HCT116 (cell line): Measurements from ENCODE around the gene RABGEF1. TPM values are rescaled to one million over a fixed set of nuclear protein-coding genes. Genes with fewer than 3 reads are reported as not detected.
"Not testable (repeated sequence)": the region's sequence is repeated elsewhere in the genome, so short reads cannot be mapped to it uniquely, and the experiment has no call there.

Experiments used
- ATAC-seq: fragments of 200-7000 bp; cut with Tn5 transposase; 2 replicates; pipeline ENCODE4 v1.9.1; 2020; ENCODE audit warnings: mild to moderate bottlenecking, moderate library complexity
- BruUV-seq: library from RNA; stranded (reverse); fragments of 400-500 nt; replicated peaks from 2 replicates; lab custom pipeline; 2021; lab: Mats Ljungman, UMichigan
- CTCF ChIA-PET: fragments of 300-600 bp; sonication (Branson Sonifier 250); formaldehyde crosslinking; loops from one replicate; lab custom pipeline; 2021; ENCODE audit warnings: antibody characterized with exemption; lab: Charles Lee
- POLR2A ChIA-PET: fragments of 300-600, 350-600 bp; sonication (Branson Sonifier 250); formaldehyde crosslinking; loops from one replicate; lab custom pipeline; 2021; ENCODE audit warnings: antibody characterized with exemption; lab: Charles Lee
- RAD21 ChIA-PET, 2 experiments: fragments of 300-600 bp; sonication (Branson Sonifier 250); formaldehyde crosslinking; loops; one replicate each; lab custom pipeline; 2023; ENCODE audit warnings: low total read pairs in 2 of 2; ENCODE audit not compliant: uncharacterized antibody in 2 of 2, unreplicated experiment in 2 of 2, low non-redundant PET in 1 of 2; lab: Charles Lee
- DNase-seq: peaks from one replicate; pipeline ENCODE4 v3.0.0-alpha.2; 2010; ENCODE audit warnings: low read depth, low spot score
- H2AFZ ChIP-seq: fragments of 200-600 bp; shearing (Covaris generic), sonication (generic); 2 replicates; pipeline ENCODE4 v1.6.1; 2017; ENCODE audit warnings: low read depth, mixed run types, mixed read lengths, antibody characterized with exemption, low read length; ENCODE audit not compliant: poor library complexity, severe bottlenecking
- H3K27ac ChIP-seq: 2 replicates; pipeline ENCODE4 v1.5.1; 2012; ENCODE audit warnings: low read depth, low read length
- H3K27me3 ChIP-seq: fragments of 200-600 bp; sonication (generic); 2 replicates; pipeline ENCODE4 v1.6.1; 2016; ENCODE audit warnings: mixed run types, low read length, mixed read lengths; ENCODE audit not compliant: insufficient read depth
- H3K36me3 ChIP-seq, 2 experiments: fragments of 200-500 bp in 1 of 2; fragments of 200-600 bp in 1 of 2; sonication (Bioruptor generic) in 1 of 2; sonication (generic) in 1 of 2; 2 replicates each; pipeline versions ENCODE4 v1.5.1 to v1.6.1; 2014 to 2016; ENCODE audit warnings: low read length in 2 of 2, inconsistent platforms in 1 of 2, mixed read lengths in 1 of 2, mixed run types in 1 of 2; ENCODE audit not compliant: insufficient read depth in 2 of 2, control insufficient read depth in 1 of 2
- H3K4me1 ChIP-seq, 2 experiments: fragments of 200-600 bp in 1 of 2; sonication (generic) in 1 of 2; 2 replicates each; pipeline versions ENCODE4 v1.5.1 to v1.6.1; 2012 to 2017; ENCODE audit warnings: low read length in 2 of 2, inconsistent platforms in 1 of 2, mild to moderate bottlenecking in 1 of 2, mixed read lengths in 1 of 2, mixed run types in 1 of 2, moderate library complexity in 1 of 2; ENCODE audit not compliant: insufficient read depth in 2 of 2, control insufficient read depth in 1 of 2
- H3K4me2 ChIP-seq: fragments of 200-600 bp; sonication (generic); 2 replicates; pipeline ENCODE4 v1.6.1; 2017; ENCODE audit warnings: mixed run types, low read length, mixed read lengths
- H3K4me3 ChIP-seq, 2 experiments: fragments of 200-600 bp in 1 of 2; sonication (generic) in 1 of 2; replicated peaks in 1 of 2; 2 replicates each; pipeline ENCODE4 v1.5.1; 2011 to 2016; ENCODE audit warnings: low read length in 2 of 2, control low read depth in 1 of 2, low read depth in 1 of 2, mild to moderate bottlenecking in 1 of 2, mixed read lengths in 1 of 2, mixed run types in 1 of 2
- H3K79me2 ChIP-seq: fragments of 200-600 bp; sonication (generic); 2 replicates; pipeline ENCODE4 v1.6.1; 2017; ENCODE audit warnings: mild to moderate bottlenecking, mixed run types, low read length, moderate library complexity, mixed read lengths; ENCODE audit not compliant: insufficient read depth
- H3K9ac ChIP-seq: fragments of 200-600 bp; sonication (generic); 2 replicates; pipeline ENCODE4 v1.6.1; 2016; ENCODE audit warnings: low read length, mixed read lengths
- H3K9me2 ChIP-seq: fragments of 200-600 bp; sonication (generic), shearing (Covaris generic); 2 replicates; pipeline ENCODE4 v1.6.1; 2017; ENCODE audit warnings: mixed run types, mild to moderate bottlenecking, moderate library complexity; ENCODE audit not compliant: insufficient read depth
- H3K9me3 ChIP-seq, 2 experiments: fragments of 200-500 bp in 1 of 2; fragments of 200-600 bp in 1 of 2; sonication (Bioruptor generic) in 1 of 2; sonication (generic) in 1 of 2; 2 replicates each; pipeline ENCODE4 v1.6.1; 2014 to 2017; ENCODE audit warnings: low read length in 2 of 2, mixed read lengths in 2 of 2, inconsistent platforms in 1 of 2, low read depth in 1 of 2, mild to moderate bottlenecking in 1 of 2, mixed run types in 1 of 2, moderate library complexity in 1 of 2; ENCODE audit not compliant: control insufficient read depth in 1 of 2, insufficient read depth in 1 of 2
- H4K20me1 ChIP-seq: fragments of 200-600 bp; sonication (generic), shearing (Covaris generic); 2 replicates; pipeline ENCODE4 v1.6.1; 2017; ENCODE audit warnings: mixed run types, mild to moderate bottlenecking, moderate library complexity; ENCODE audit not compliant: insufficient read depth
- CTCF ChIP-seq, 3 experiments: fragments of 200-600 bp in 1 of 3; sonication (generic) in 1 of 3; IDR thresholded peaks in 2 of 3; conservative IDR thresholded peaks in 1 of 3; 2 replicates each; pipeline ENCODE4 v1.5.1; 2012 to 2017; ENCODE audit warnings: low read depth in 2 of 3, low read length in 2 of 3, antibody characterized with exemption in 1 of 3, borderline replicate concordance in 1 of 3, control low read depth in 1 of 3, mild to moderate bottlenecking in 1 of 3, mixed read lengths in 1 of 3, mixed run types in 1 of 3, moderate library complexity in 1 of 3; ENCODE audit not compliant: insufficient read depth in 1 of 3
- EZH2 ChIP-seq: fragments of 200-600 bp; sonication (generic); IDR thresholded peaks from 2 replicates; pipeline ENCODE4 v1.6.1; 2017; ENCODE audit warnings: antibody characterized with exemption, mixed run types
- SRF ChIP-seq: IDR thresholded peaks from 2 replicates; pipeline ENCODE4 v1.6.1; 2012; ENCODE audit warnings: low read depth
- intact Hi-C: fragments of 100-400 bp; cut with micrococcal nuclease; formaldehyde crosslinking; loops from 2 replicates; pipeline ENCODE4 v1.10.0; 2022
- total RNA-seq: library from RNA; stranded (reverse); gene quantifications from one replicate; pipeline ENCODE4 v1.2.1, GENCODE V29; 2021; ENCODE audit not compliant: unreplicated experiment

The RABGEF1 gene
- total RNA-seq, 1 experiment from 2014 or later = 22.9 TPM

DNA sequence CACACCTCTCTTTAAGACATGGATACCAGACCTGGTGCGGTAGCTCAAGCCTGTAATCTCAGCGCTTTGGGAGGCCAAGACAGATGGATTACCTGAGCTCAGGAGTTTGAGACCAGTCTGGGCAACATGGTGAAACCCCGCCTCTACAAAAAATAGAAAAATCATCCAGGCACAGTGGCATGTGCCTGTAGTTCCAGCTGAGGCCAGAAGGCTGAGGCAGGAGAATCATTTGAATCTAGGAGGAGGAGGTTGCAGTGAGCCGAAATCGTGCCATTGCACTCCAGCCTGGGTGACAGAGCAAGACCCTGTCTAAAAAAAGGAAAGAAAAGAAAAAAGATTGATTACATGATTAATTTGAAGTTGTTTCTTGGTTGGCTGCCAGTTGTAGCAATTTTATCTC lies 35.9 kb downstream of the RABGEF1 start:
- DNase-seq, CTCF ChIA-PET: not testable (repeated sequence)

GRCh38 chr7:66776800-66777442 lies 36.4 kb downstream of the RABGEF1 start:
- POLR2A ChIA-PET = no interaction called here
- CTCF ChIA-PET = no interaction called here
- Histone ChIP-seq H4K20me1 (no peaks in the 10 kb centered on the region; the same call in 1 of the 2 replicates), H3K9me2 (no peaks in the 10 kb centered on the region), H3K36me3 (peaks cover 7 to 27% of the 10 kb centered on the region in 2 experiments), H3K4me2 (no peak overlapping the region), H3K79me2 (peaks cover 24% of the 10 kb centered on the region; the same call in 1 of the 2 replicates), H3K27ac (no peak overlapping the region), H3K27me3 (no peaks in the 10 kb centered on the region), H3K4me3 (no peak overlapping the region), H3K4me1 (peaks cover 3 to 10% of the 10 kb centered on the region in 2 experiments; a peak in 3 of 4 replicates), H2AFZ (no peak overlapping the region), H3K9me3 (no peaks in the 10 kb centered on the region), H3K9ac (no peak overlapping the region)
- TF ChIP-seq SRF = no peak
- TF ChIP-seq EZH2 = no peak
- no peak for DNase-seq
- RAD21 ChIA-PET = no interaction called here
- BruUV-seq = no TSS peak
- no peak for ATAC-seq
- intact Hi-C loops = no loop called here

More for the DNA sequence above, 35.9 kb downstream of the RABGEF1 start:
- H2AFZ ChIP-seq, BruUV-seq, H3K9me3 ChIP-seq, H4K20me1 ChIP-seq, H3K27me3 ChIP-seq, H3K4me1 ChIP-seq, H3K4me2 ChIP-seq, H3K9me2 ChIP-seq, H3K4me3 ChIP-seq, POLR2A ChIA-PET, intact Hi-C loops, H3K9ac ChIP-seq, H3K27ac ChIP-seq, RAD21 ChIA-PET: not testable (repeated sequence)
- ATAC-seq = peak; percentile 89
- peaks cover 7 to 27% of the 10 kb centered on the region in 2 experiments for H3K36me3 ChIP-seq
- TF ChIP-seq CTCF (IDR thresholded peaks at IDR 0.05 in 2 of 3, conservative IDR thresholded peaks at IDR 0.05 in 1 of 3; ENCODE audit: borderline replicate concordance in 1 of 3, insufficient read depth in 1 of 3, low read depth in 2 of 3, low read length in 2 of 3) = peak in 2 of 3 experiments; percentile 28 to 34; a peak in 3 of 6 replicates
- H3K79me2 ChIP-seq = peaks cover 24% of the 10 kb centered on the region; the same call in 1 of the 2 replicates
